HEK293 (cell line): ENCODE results near the gene ZFYVE21.

Experiments
- CTCF ChIA-PET: fragments of 350-600 bp; formaldehyde crosslinking; extraction: SDS; loops from one replicate; lab custom pipeline; 2021; ENCODE audit warnings: antibody characterized with exemption; lab: Yijun Ruan, JAX
- POLR2A ChIA-PET: fragments of 300-600 bp; formaldehyde crosslinking; extraction: SDS; loops from one replicate; lab custom pipeline; 2020; ENCODE audit warnings: antibody characterized with exemption, inconsistent platforms; lab: Yijun Ruan, JAX
- H3K27ac ChIP-seq: fragments of 200-500 bp; sonication (Bioruptor generic); 2 replicates; pipeline ENCODE4 v1.5.1; 2014; ENCODE audit warnings: low read depth, low read length, control low read depth, inconsistent platforms; ENCODE audit errors: extremely low read depth
- H3K36me3 ChIP-seq, 2 experiments: fragments of 200-500 bp in 1 of 2; sonication (Bioruptor generic) in 1 of 2; 1 replicate in 1 of 2; 2 replicates in 1 of 2; pipeline ENCODE4 v1.5.1; 2014 to 2017; ENCODE audit warnings: inconsistent platforms in 2 of 2, low read length in 2 of 2; ENCODE audit not compliant: control insufficient read depth in 2 of 2, insufficient read depth in 1 of 2
- H3K4me1 ChIP-seq: fragments of 200-500 bp; sonication (Bioruptor generic); 2 replicates; pipeline ENCODE4 v1.5.1; 2014; ENCODE audit warnings: mild to moderate bottlenecking, low read length, inconsistent platforms; ENCODE audit not compliant: control insufficient read depth, insufficient read depth
- H3K4me3 ChIP-seq: 2 replicates; pipeline ENCODE4 v1.5.1; 2011; ENCODE audit warnings: low read depth, mild to moderate bottlenecking, control low read depth, low read length, moderate library complexity
- H3K9me3 ChIP-seq: fragments of 200-500 bp; sonication (Bioruptor generic); 2 replicates; pipeline ENCODE4 v1.5.1; 2014; ENCODE audit warnings: low read depth, low read length, inconsistent platforms; ENCODE audit not compliant: control insufficient read depth, insufficient read depth
- BCL11A ChIP-seq: fragments of 450-650 bp; formaldehyde crosslinking; IDR thresholded peaks from 2 replicates; pipeline ENCODE4 v1.5.1; 2016; ENCODE audit warnings: low read depth, missing biosample characterization, missing genetic modification characterization
- GLIS2 ChIP-seq: fragments of 450-650 bp; formaldehyde crosslinking; IDR thresholded peaks from 2 replicates; pipeline ENCODE4 v1.5.1; 2016; ENCODE audit warnings: missing biosample characterization, missing genetic modification characterization
- IKZF3 ChIP-seq: fragments of 450-650 bp; IDR thresholded peaks from 2 replicates; pipeline ENCODE4 v1.5.0; 2018; ENCODE audit warnings: missing biosample characterization, mild to moderate bottlenecking, missing genetic modification characterization, moderate library complexity
- PBX3 ChIP-seq: sonication (generic); formaldehyde crosslinking; IDR thresholded peaks from 2 replicates; pipeline ENCODE4 v1.8.1; 2022; ENCODE audit warnings: mild to moderate bottlenecking, moderate library complexity, missing genetic modification reagents
- ZBTB44 ChIP-seq: fragments of 450-650 bp; IDR thresholded peaks from 2 replicates; pipeline ENCODE4 v1.5.1; 2018; ENCODE audit warnings: missing biosample characterization, mild to moderate bottlenecking, missing genetic modification characterization
- ZEB2 ChIP-seq: fragments of 450-650 bp; formaldehyde crosslinking; IDR thresholded peaks from 2 replicates; pipeline ENCODE4 v1.5.1; 2016; ENCODE audit warnings: missing biosample characterization, missing genetic modification characterization
- ZNF146 ChIP-seq: fragments of 450-650 bp; formaldehyde crosslinking; IDR thresholded peaks from 2 replicates; pipeline ENCODE4 v1.5.1; 2016; ENCODE audit warnings: missing biosample characterization, missing genetic modification characterization
- ZNF214 ChIP-seq: fragments of 450-650 bp; formaldehyde crosslinking; IDR thresholded peaks from 2 replicates; pipeline ENCODE4 v1.5.1; 2017; ENCODE audit warnings: missing biosample characterization, mild to moderate bottlenecking, missing genetic modification characterization, borderline replicate concordance
- ZNF24 ChIP-seq: fragments of 450-650 bp; formaldehyde crosslinking; IDR thresholded peaks from 2 replicates; pipeline ENCODE4 v1.5.1; 2016; ENCODE audit warnings: missing biosample characterization, missing genetic modification characterization
- ZNF292 ChIP-seq: fragments of 450-650 bp; formaldehyde crosslinking; IDR thresholded peaks from 2 replicates; pipeline ENCODE4 v1.5.1; 2016; ENCODE audit warnings: low read depth, missing biosample characterization, missing genetic modification characterization, borderline replicate concordance
- ZNF354C ChIP-seq: fragments of 450-650 bp; formaldehyde crosslinking; IDR thresholded peaks from 2 replicates; pipeline ENCODE4 v1.5.1; 2016; ENCODE audit warnings: missing biosample characterization, missing genetic modification characterization, low read depth, borderline replicate concordance
- ZNF394 ChIP-seq: fragments of 450-650 bp; formaldehyde crosslinking; IDR thresholded peaks from 2 replicates; pipeline ENCODE4 v1.5.1; 2016; ENCODE audit warnings: missing biosample characterization, missing genetic modification characterization, mild to moderate bottlenecking, moderate library complexity, borderline replicate concordance
- ZNF510 ChIP-seq: fragments of 450-650 bp; formaldehyde crosslinking; IDR thresholded peaks from 2 replicates; pipeline ENCODE4 v1.5.1; 2018; ENCODE audit warnings: mild to moderate bottlenecking, missing genetic modification characterization, missing biosample characterization; ENCODE audit not compliant: insufficient replicate concordance
- ZNF513 ChIP-seq: fragments of 450-650 bp; IDR thresholded peaks from 2 replicates; pipeline ENCODE4 v1.5.1; 2018; ENCODE audit warnings: missing biosample characterization, missing genetic modification characterization
- ZNF514 ChIP-seq: fragments of 450-650 bp; formaldehyde crosslinking; IDR thresholded peaks from 2 replicates; pipeline ENCODE4 v1.5.1; 2016; ENCODE audit warnings: missing biosample characterization, missing genetic modification characterization
- ZNF585B ChIP-seq: fragments of 450-650 bp; formaldehyde crosslinking; IDR thresholded peaks from 2 replicates; pipeline ENCODE4 v1.5.1; 2016; ENCODE audit warnings: missing biosample characterization, missing genetic modification characterization
- ZNF600 ChIP-seq: fragments of 450-650 bp; formaldehyde crosslinking; IDR thresholded peaks from 2 replicates; pipeline ENCODE4 v1.5.1; 2016; ENCODE audit warnings: missing biosample characterization, missing genetic modification characterization
- ZNF776 ChIP-seq: fragments of 450-650 bp; formaldehyde crosslinking; IDR thresholded peaks from 2 replicates; pipeline ENCODE4 v1.5.0; 2017; ENCODE audit warnings: missing biosample characterization, missing genetic modification characterization, borderline replicate concordance
- ZSCAN16 ChIP-seq: fragments of 450-650 bp; formaldehyde crosslinking; IDR thresholded peaks from 2 replicates; pipeline ENCODE4 v1.5.1; 2016; ENCODE audit warnings: missing biosample characterization, missing genetic modification characterization

Gene ZFYVE21

GRCh38 chr14:103702497-103703432 lies 12.8 kb upstream of the ZFYVE21 start:
- ChIA-PET POLR2A (interaction anchor here (6.4 kb wide), 1 partner anchor 12 kb away, joined by 31 read pairs; the partner anchor contains the start of genes XRCC3 and ZFYVE21), CTCF (no interaction called here)
- Histone ChIP-seq H3K4me3 (no peak overlapping the region), H3K27ac (peak overlapping the region; percentile 31; the same call in 1 of the 2 replicates), H3K36me3 (peaks cover 0 to 95% of the 10 kb centered on the region in 2 experiments; a peak in 2 of 3 replicates), H3K9me3 (no peaks in the 10 kb centered on the region), H3K4me1 (no peaks in the 10 kb centered on the region)
- TF ChIP-seq ZNF24 (tag by site-specific recombination) (no peak), ZNF600 (peak; percentile 59)

GRCh38 chr14:103703433-103704385 lies 11.9 kb upstream of the ZFYVE21 start:
- Histone ChIP-seq H3K4me3 (no peak overlapping the region), H3K36me3 (peaks cover 7 to 95% of the 10 kb centered on the region in 2 experiments), H3K4me1 (no peaks in the 10 kb centered on the region), H3K9me3 (no peaks in the 10 kb centered on the region), H3K27ac (no peak overlapping the region)
- CTCF ChIA-PET, result interaction anchor here (0.6 kb wide), 1 partner anchor 8 kb away, joined by 4 read pairs; no protein-coding TSS in a partner anchor
- TF ChIP-seq ZNF600 (peak; percentile 78), ZBTB44 (tag by site-specific recombination) (no peak)
- POLR2A ChIA-PET, result interaction anchor here (6.4 kb wide), 1 partner anchor 11 kb away, joined by 31 read pairs; the partner anchor contains the start of genes XRCC3 and ZFYVE21

GRCh38 chr14:103704708-103705107 lies 10.9 kb upstream of the ZFYVE21 start:
- Histone ChIP-seq H3K9me3 (no peaks in the 10 kb centered on the region), H3K27ac (0 out of 2 replicates have a peak overlapping the region, but pooled peaks have one; percentile 6), H3K4me1 (no peaks in the 10 kb centered on the region), H3K4me3 (no peak overlapping the region), H3K36me3 (peaks cover 7 to 95% of the 10 kb centered on the region in 2 experiments)
- ChIA-PET POLR2A (interaction anchor here (1.4 kb wide), 1 partner anchor 11 kb away, joined by 4 read pairs; the partner anchor contains the start of gene ZFYVE21), CTCF (no interaction called here)
- TF ChIP-seq ZNF146 (tag by site-specific recombination), result no peak
- TF ChIP-seq PBX3 (CRISPR knock-in tag), result no peak
- TF ChIP-seq ZEB2, result no peak
- no peak for TF ChIP-seq ZNF292 (tag by site-specific recombination)
- no peak for TF ChIP-seq ZSCAN16 (tag by site-specific recombination)
- TF ChIP-seq BCL11A, result no peak
- no peak for TF ChIP-seq ZNF585B (tag by site-specific recombination)
- TF ChIP-seq ZNF394 (tag by site-specific recombination), result no peak
- TF ChIP-seq IKZF3 (tag by site-specific recombination), result no peak
- TF ChIP-seq ZNF354C (tag by site-specific recombination), result no peak
- no peak for TF ChIP-seq ZNF600
- TF ChIP-seq ZBTB44 (tag by site-specific recombination), result no peak
- TF ChIP-seq ZNF214 (tag by site-specific recombination), result no peak
- TF ChIP-seq ZNF510 (tag by site-specific recombination), result no peak
- no peak for TF ChIP-seq ZNF776 (tag by site-specific recombination)
- no peak for TF ChIP-seq GLIS2 (tag by site-specific recombination)
- TF ChIP-seq ZNF514 (tag by site-specific recombination), result no peak
- no peak for TF ChIP-seq ZNF513 (tag by site-specific recombination)
